Ureter (tissue), 1 donor: Measurements from ENCODE around the gene DAPK1. TPM values are rescaled to one million over a fixed set of nuclear protein-coding genes. Genes with fewer than 3 reads are reported as not detected.

Experiments used
- DNase-seq: peaks from one replicate; pipeline ENCODE4 v3.0.0-alpha.2; 2020; ENCODE audit warnings: low spot score
- total RNA-seq: library from RNA; stranded (reverse); gene quantifications from one replicate; pipeline ENCODE4 v1.2.4, GENCODE V29; 2023
- donor health status: DM: yes; HTN: yes; CAD: no.

The DAPK1 gene
- total RNA-seq, 1 donor from 2014 or later = 100 TPM

DNA sequence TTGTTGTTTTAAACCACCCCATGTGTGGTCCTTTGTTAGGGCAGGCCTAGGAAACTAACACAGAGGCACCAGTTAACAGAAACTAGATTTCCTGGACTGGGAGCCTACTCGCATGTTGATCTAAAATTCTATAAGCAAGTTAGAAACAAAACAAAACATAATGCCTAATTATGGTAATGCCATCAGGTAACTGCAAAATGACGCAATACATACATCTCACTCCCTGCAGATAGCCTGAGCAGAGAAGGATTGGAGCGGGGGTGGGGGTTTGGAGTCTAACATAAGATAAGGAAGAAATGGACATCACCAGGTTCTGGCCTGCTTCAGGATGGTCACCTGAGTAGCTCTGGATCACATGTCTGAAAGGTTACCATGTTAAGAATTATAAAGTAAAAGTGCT, 114.9 kb downstream of the DAPK1 start:
- DNase-seq = no peak

DNA sequence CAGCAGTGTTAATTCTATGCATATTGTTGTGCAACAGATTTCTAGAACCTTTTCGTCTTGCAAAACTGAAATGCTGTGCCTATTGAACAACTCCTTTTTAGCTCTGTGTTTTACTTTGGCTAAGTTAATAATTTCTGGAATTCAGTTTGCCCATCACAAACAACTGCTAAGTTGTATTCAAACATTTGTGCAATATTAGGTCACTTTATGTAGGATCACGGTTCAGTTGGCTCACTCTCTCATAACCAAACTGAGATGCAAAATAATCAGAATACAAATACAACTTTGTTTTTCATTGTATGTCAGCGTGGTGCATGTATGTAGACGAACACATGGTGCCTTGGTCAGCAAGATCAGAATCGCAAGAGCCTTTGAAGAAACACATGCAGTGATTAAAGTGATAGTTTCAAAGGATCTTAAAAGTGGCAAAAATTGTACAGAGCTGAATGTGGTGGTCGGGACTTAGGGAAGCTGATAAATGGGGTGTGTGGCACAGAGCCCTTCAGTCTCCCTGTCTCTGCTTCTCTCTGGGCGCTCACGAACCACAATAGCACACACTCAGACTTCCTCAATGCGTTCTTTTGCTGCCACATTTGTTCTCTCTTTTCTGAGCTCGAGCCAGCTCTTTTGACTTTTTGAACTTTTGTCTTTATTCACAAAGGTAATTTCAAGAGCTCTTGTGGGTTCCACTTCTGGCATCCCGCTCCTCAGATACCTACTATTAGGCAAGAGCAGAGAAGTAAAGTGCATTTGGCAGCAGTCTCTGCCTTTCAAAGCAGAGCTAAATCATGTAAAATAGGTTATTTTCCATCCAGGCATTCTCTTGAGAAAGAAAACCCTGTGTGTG, 115.8 kb downstream of the DAPK1 start:
- DNase-seq = no peak

DNA sequence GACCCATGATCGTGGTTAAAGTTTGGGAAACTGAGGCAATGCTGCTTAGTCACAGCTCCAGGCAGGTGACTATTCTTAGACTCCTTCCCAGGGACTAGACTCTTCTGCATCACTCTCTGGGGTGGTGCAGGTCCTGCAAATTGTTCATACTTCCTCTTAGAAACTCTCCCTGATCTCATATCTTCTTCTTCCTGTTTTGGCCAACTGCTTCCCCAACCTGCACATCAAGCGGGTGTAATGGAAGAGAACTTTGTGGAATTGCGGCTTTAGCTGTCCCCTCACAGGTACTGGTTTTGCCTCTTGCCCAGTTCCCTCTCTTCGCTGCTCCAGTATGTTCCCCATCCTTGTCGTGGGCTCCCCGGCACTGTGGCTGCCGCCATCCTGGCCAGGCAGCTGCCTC, 116.7 kb downstream of the DAPK1 start:
- DNase-seq = no peak

DNA sequence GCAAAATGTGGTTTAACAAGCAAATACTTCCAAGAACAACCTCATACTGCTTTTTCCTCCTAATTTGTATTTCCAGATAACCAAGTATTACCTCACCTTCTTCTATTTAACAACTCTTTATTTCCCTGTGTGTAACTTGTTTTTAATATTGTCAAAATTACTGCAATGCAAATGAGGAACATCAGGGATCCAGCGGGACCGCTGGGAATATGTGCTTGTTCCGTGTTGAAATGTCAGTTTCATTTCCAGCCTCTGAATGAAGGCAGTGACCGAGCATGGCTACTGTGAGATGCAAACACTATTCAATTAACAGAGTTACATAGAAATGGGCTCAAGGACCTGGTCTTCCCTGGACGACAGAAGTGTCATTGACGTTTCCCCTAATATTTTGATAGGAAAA, 117.5 kb downstream of the DAPK1 start:
- no peak for DNase-seq

GRCh38 chr9:87615547-87616148, 118.0 kb downstream of the DAPK1 start:
- no peak for DNase-seq

GRCh38 chr9:87618226-87618625, 120.6 kb downstream of the DAPK1 start:
- no peak for DNase-seq

GRCh38 chr9:87618931-87619330, 121.3 kb downstream of the DAPK1 start:
- DNase-seq = no peak

- DNase-seq = no peak
These were observed 121.7 kb downstream of the DAPK1 start for GRCh38 chr9:87619346-87619745.

- DNase-seq = no peak
These were observed 123.2 kb downstream of the DAPK1 start for GRCh38 chr9:87620731-87621322.

- no peak for DNase-seq
These were observed 124.4 kb downstream of the DAPK1 start for GRCh38 chr9:87622098-87622497.

- no peak for DNase-seq
These were observed 125.3 kb downstream of the DAPK1 start for GRCh38 chr9:87622923-87623322.

DNA sequence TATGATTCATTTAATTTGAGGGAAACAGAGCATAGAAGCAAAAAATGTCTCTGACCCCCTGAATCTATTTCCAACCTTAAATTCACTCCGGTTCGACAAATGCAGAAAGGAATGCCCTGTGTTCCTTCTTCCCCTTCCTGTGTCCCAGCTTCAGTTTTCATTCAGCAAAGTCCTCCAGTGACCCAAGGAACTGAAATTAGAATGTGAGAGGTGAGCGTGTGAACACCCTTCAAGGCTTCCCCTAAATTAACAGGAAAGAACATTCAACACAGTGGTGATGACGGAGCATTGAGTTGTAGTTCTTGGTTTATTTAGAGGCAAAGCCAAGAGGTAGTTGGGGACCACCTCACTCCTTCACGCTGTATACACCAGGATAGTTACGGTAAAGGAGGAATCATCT, 130.7 kb downstream of the DAPK1 start:
- no peak for DNase-seq

GRCh38 chr9:87629104-87629503, 131.4 kb downstream of the DAPK1 start:
- DNase-seq = no peak

GRCh38 chr9:87630266-87630665, 132.6 kb downstream of the DAPK1 start:
- no peak for DNase-seq

DNA sequence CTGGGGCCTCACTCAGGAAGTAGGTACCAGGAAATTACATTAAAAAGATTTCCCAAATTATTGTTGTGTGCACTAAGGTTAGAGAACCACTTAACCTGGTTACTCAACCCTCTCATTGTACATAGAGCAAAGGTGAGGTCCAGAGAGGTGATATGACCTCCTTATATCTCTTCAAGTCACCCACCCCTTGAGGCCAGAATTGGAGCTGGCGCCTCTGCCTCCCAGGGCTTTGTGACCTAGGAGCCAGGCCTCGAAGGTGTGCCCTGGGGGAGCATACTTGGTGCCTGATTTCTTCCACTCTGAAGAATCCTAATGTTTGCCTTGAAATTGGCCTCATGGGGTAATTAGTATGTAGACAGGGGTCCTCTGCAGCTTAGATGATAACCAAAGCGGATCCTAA, 133.2 kb downstream of the DAPK1 start:
- DNase-seq = no peak

DNA sequence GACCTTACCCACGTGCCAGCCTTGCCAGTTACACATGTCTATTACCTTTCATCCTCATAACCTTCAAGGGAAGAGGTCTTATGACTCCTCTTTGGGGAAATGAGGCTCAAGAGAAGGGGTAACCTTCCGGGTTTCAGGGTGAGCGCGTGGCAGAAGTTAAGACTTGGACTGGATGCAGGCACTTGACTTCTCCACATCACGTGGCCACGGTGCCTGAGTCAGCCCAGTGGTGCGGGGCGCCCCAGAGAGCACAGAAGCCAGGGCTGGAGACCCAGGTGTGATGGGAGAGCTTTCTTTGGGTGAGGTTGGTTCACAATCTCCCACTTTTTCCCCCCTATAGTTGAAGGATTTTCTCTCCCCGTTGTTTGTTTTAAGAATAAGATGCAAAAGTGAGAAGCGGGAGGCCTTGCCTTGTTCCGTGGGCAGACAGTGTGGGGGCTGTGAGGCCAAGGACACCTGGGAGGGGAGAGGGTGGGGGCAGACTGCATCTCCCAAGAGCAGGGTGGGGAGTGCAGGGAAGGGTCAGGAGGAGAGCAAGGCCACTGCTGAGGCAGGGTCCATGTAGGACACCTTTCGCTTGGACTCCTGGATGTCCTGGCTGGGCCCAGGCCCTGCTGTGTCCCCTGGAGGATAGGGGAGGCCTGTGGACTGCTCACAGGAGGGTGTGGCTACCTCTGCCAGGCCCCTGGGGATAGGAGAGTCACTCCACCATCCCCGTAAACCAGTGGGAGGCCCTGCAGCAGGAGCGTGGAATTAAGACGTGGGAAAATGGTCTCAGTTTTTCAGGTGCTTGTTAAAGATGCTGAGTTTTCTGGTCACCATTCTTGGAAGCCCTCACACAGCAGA, 138.2 kb downstream of the DAPK1 start:
- DNase-seq = no peak

DNA sequence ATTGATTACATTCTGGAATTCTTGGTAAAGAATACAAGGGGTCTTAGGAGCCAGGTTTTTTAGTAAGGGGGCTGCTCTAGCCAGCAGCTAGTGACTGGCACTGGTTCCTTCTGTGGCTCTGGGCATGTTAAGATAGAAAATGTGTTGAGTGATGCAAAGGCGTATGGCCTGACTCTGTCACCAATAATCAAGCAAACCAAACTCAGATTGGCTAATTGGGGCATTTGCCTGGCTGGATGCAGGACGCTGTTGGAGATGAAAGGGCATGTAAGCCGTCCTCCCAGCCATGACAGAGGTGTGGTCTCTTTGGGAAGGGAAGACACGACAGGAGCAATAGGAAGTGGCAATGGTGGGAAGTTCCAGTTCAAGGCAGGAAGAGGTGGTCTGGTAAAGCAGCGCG, 140.6 kb downstream of the DAPK1 start:
- no peak for DNase-seq

DNA sequence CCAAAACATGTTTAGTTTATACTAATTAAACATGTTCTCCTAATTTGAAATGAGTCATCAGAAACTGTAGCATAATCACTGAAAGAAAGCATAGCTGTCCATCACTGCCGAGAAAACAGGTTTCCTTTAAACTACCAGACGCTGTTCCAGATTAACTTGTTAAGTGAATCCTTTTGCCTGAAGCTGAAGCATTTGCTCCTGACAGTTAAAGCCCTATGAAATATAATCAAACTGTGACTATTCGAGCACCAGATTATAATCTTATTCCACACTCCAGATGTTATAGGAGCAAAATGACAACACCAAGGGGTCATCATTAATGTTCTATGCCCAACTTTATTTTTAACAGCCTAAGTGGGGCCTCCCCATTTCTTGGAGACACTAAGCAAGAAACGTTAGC, 142.3 kb downstream of the DAPK1 start:
- DNase-seq = no peak

GRCh38 chr9:87640385-87640795, 142.7 kb downstream of the DAPK1 start:
- DNase-seq = no peak

DNA sequence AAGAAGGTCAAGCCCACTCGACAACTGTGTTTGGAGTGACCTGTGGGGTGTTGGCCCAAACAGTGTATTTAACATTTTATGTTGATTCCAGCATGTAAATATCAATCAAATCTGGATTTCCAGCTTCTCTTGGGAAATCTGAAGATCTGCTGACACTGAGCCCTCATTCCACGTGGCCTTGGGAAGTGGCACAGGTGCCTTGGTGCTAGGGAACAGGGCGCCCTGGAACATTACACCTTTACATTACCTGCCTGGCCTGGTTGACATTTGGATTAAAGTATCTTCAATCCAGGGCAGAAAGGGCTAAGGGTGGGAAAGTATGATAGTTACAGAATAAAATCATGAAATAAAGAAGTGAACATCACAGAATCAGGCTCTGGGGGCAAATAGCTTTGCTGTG, 143.4 kb downstream of the DAPK1 start:
- DNase-seq = no peak

GRCh38 chr9:87642330-87643106, 144.9 kb downstream of the DAPK1 start:
- DNase-seq = no peak
